HCT116 (cell line): ENCODE data around the gene TAP1. TPM values are rescaled to one million over a fixed set of nuclear protein-coding genes. Genes with fewer than 3 reads are reported as not detected.

Source experiments
- ATAC-seq: fragments of 200-7000 bp; cut with Tn5 transposase; 2 replicates; pipeline ENCODE4 v1.9.1; 2020; ENCODE audit warnings: mild to moderate bottlenecking, moderate library complexity
- BruUV-seq: library from RNA; stranded (reverse); fragments of 400-500 nt; replicated peaks from 2 replicates; lab custom pipeline; 2021; lab: Mats Ljungman, UMichigan
- CTCF ChIA-PET: fragments of 300-600 bp; sonication (Branson Sonifier 250); formaldehyde crosslinking; loops from one replicate; lab custom pipeline; 2021; ENCODE audit warnings: antibody characterized with exemption; lab: Charles Lee
- POLR2A ChIA-PET: fragments of 300-600, 350-600 bp; sonication (Branson Sonifier 250); formaldehyde crosslinking; loops from one replicate; lab custom pipeline; 2021; ENCODE audit warnings: antibody characterized with exemption; lab: Charles Lee
- RAD21 ChIA-PET, 2 experiments: fragments of 300-600 bp; sonication (Branson Sonifier 250); formaldehyde crosslinking; loops; one replicate each; lab custom pipeline; 2023; ENCODE audit warnings: low total read pairs in 2 of 2; ENCODE audit not compliant: uncharacterized antibody in 2 of 2, unreplicated experiment in 2 of 2, low non-redundant PET in 1 of 2; lab: Charles Lee
- DNase-seq: peaks from one replicate; pipeline ENCODE4 v3.0.0-alpha.2; 2010; ENCODE audit warnings: low read depth, low spot score
- H2AFZ ChIP-seq: fragments of 200-600 bp; shearing (Covaris generic), sonication (generic); 2 replicates; pipeline ENCODE4 v1.6.1; 2017; ENCODE audit warnings: low read depth, mixed run types, mixed read lengths, antibody characterized with exemption, low read length; ENCODE audit not compliant: poor library complexity, severe bottlenecking
- H3K27ac ChIP-seq: 2 replicates; pipeline ENCODE4 v1.5.1; 2012; ENCODE audit warnings: low read depth, low read length
- H3K27me3 ChIP-seq: fragments of 200-600 bp; sonication (generic); 2 replicates; pipeline ENCODE4 v1.6.1; 2016; ENCODE audit warnings: mixed run types, low read length, mixed read lengths; ENCODE audit not compliant: insufficient read depth
- H3K36me3 ChIP-seq, 2 experiments: fragments of 200-500 bp in 1 of 2; fragments of 200-600 bp in 1 of 2; sonication (Bioruptor generic) in 1 of 2; sonication (generic) in 1 of 2; 2 replicates each; pipeline versions ENCODE4 v1.5.1 to v1.6.1; 2014 to 2016; ENCODE audit warnings: low read length in 2 of 2, inconsistent platforms in 1 of 2, mixed read lengths in 1 of 2, mixed run types in 1 of 2; ENCODE audit not compliant: insufficient read depth in 2 of 2, control insufficient read depth in 1 of 2
- H3K4me1 ChIP-seq, 2 experiments: fragments of 200-600 bp in 1 of 2; sonication (generic) in 1 of 2; 2 replicates each; pipeline versions ENCODE4 v1.5.1 to v1.6.1; 2012 to 2017; ENCODE audit warnings: low read length in 2 of 2, inconsistent platforms in 1 of 2, mild to moderate bottlenecking in 1 of 2, mixed read lengths in 1 of 2, mixed run types in 1 of 2, moderate library complexity in 1 of 2; ENCODE audit not compliant: insufficient read depth in 2 of 2, control insufficient read depth in 1 of 2
- H3K4me2 ChIP-seq: fragments of 200-600 bp; sonication (generic); 2 replicates; pipeline ENCODE4 v1.6.1; 2017; ENCODE audit warnings: mixed run types, low read length, mixed read lengths
- H3K4me3 ChIP-seq, 2 experiments: fragments of 200-600 bp in 1 of 2; sonication (generic) in 1 of 2; replicated peaks in 1 of 2; 2 replicates each; pipeline ENCODE4 v1.5.1; 2011 to 2016; ENCODE audit warnings: low read length in 2 of 2, control low read depth in 1 of 2, low read depth in 1 of 2, mild to moderate bottlenecking in 1 of 2, mixed read lengths in 1 of 2, mixed run types in 1 of 2
- H3K79me2 ChIP-seq: fragments of 200-600 bp; sonication (generic); 2 replicates; pipeline ENCODE4 v1.6.1; 2017; ENCODE audit warnings: mild to moderate bottlenecking, mixed run types, low read length, moderate library complexity, mixed read lengths; ENCODE audit not compliant: insufficient read depth
- H3K9ac ChIP-seq: fragments of 200-600 bp; sonication (generic); 2 replicates; pipeline ENCODE4 v1.6.1; 2016; ENCODE audit warnings: low read length, mixed read lengths
- H3K9me2 ChIP-seq: fragments of 200-600 bp; sonication (generic), shearing (Covaris generic); 2 replicates; pipeline ENCODE4 v1.6.1; 2017; ENCODE audit warnings: mixed run types, mild to moderate bottlenecking, moderate library complexity; ENCODE audit not compliant: insufficient read depth
- H3K9me3 ChIP-seq, 2 experiments: fragments of 200-500 bp in 1 of 2; fragments of 200-600 bp in 1 of 2; sonication (Bioruptor generic) in 1 of 2; sonication (generic) in 1 of 2; 2 replicates each; pipeline ENCODE4 v1.6.1; 2014 to 2017; ENCODE audit warnings: low read length in 2 of 2, mixed read lengths in 2 of 2, inconsistent platforms in 1 of 2, low read depth in 1 of 2, mild to moderate bottlenecking in 1 of 2, mixed run types in 1 of 2, moderate library complexity in 1 of 2; ENCODE audit not compliant: control insufficient read depth in 1 of 2, insufficient read depth in 1 of 2
- H4K20me1 ChIP-seq: fragments of 200-600 bp; sonication (generic), shearing (Covaris generic); 2 replicates; pipeline ENCODE4 v1.6.1; 2017; ENCODE audit warnings: mixed run types, mild to moderate bottlenecking, moderate library complexity; ENCODE audit not compliant: insufficient read depth
- CEBPB ChIP-seq: IDR thresholded peaks from 2 replicates; pipeline ENCODE4 v1.6.1; 2012; ENCODE audit warnings: low read depth
- JUND ChIP-seq: IDR thresholded peaks from 2 replicates; pipeline ENCODE4 v1.6.1; 2012
- MAX ChIP-seq: IDR thresholded peaks from 2 replicates; pipeline ENCODE4 v1.6.1; 2012
- TCF7L2 ChIP-seq: IDR thresholded peaks from 2 replicates; pipeline ENCODE4 v1.7.0; 2011; ENCODE audit warnings: borderline replicate concordance, inconsistent platforms; ENCODE audit not compliant: insufficient read depth, insufficient read length; ENCODE audit errors: extremely low read depth
- intact Hi-C: fragments of 100-400 bp; cut with micrococcal nuclease; formaldehyde crosslinking; loops from 2 replicates; pipeline ENCODE4 v1.10.0; 2022
- total RNA-seq: library from RNA; stranded (reverse); gene quantifications from one replicate; pipeline ENCODE4 v1.2.1, GENCODE V29; 2021; ENCODE audit not compliant: unreplicated experiment
- TF ChIP-seq, protein P1 (sequence below), 3 experiments: fragments of 200-600 bp in 1 of 3; sonication (generic) in 1 of 3; IDR thresholded peaks in 2 of 3; conservative IDR thresholded peaks in 1 of 3; 2 replicates each; pipeline ENCODE4 v1.5.1; 2012 to 2017; ENCODE audit warnings: low read depth in 2 of 3, low read length in 2 of 3, antibody characterized with exemption in 1 of 3, borderline replicate concordance in 1 of 3, control low read depth in 1 of 3, mild to moderate bottlenecking in 1 of 3, mixed read lengths in 1 of 3, mixed run types in 1 of 3, moderate library complexity in 1 of 3; ENCODE audit not compliant: insufficient read depth in 1 of 3

The TAP1 gene
- total RNA-seq, 1 experiment from 2014 or later, result 32.2 TPM

DNA sequence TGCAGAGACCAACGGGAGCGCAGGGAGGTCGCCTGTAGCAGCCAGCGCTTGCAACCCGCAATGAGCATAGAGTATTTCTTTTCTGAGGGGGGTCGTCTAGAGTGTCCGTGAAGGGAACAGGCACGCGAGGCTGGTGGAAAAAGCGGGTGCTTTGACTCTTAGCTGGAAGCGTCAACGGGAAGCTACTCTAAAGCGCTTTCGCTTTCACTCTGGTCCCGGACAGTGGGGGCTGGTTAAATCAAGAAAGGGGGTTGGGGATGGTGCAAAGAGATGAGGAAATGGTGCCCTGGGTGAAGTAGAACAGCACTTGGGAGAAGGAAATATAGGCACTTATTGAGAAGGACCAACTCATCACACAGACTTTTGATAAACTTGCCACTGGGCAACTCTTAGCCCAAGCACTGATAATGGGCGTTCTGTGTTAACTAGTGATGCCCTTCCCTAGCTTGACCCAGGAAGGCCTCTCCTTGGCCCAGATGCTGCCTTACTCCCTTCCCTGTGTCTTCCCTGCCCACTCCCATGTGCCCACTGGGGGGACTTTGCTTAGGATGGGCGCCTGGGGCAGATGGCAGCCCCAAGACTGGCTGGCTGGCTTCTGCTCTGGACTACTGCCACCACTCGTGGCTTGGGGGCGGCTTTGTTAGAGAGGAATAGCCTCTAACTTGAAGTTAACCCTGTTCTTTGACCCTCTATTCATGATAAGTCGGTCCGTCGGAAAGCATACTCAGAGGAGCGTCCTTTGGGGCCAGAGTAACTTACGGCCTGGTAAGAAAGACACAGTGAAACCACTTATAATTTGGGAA, 1.1 kb upstream of the TAP1 start:
- no peak for DNase-seq
- POLR2A ChIA-PET, result interaction anchor here (0.7 to 3.5 kb wide), 3 partner anchors 10 to 117 kb away, joined by 3 to 25 read pairs (median 12); partner anchors contain the start of genes PSMB8 and TAP2
- intact Hi-C loops, result loop anchor here (1.0 kb wide), 1 partner anchor 16 kb away; the partner anchor contains the start of gene TAP2
- Histone ChIP-seq H3K9me2 (no peaks in the 10 kb centered on the region), H2AFZ (peak overlapping the region; percentile 47), H3K9me3 (no peaks in the 10 kb centered on the region), H3K4me3 (peak overlapping the region; percentile 88 to 95), H3K36me3 (no peaks in the 10 kb centered on the region; a peak in 1 of 4 replicates), H3K79me2 (no peaks in the 10 kb centered on the region), H4K20me1 (no peaks in the 10 kb centered on the region), H3K27ac (peak overlapping the region; percentile 84; the same call in 1 of the 2 replicates), H3K4me1 (peaks cover 8 to 17% of the 10 kb centered on the region in 2 experiments; a peak in 3 of 4 replicates), H3K4me2 (peak overlapping the region; percentile 99), H3K9ac (peak overlapping the region; percentile 93), H3K27me3 (no peaks in the 10 kb centered on the region)
- TF ChIP-seq TCF7L2, result no peak
- TF ChIP-seq MAX, result no peak
- no peak for TF ChIP-seq CEBPB
- TF ChIP-seq JUND, result no peak
- TF ChIP-seq, protein P1, sequence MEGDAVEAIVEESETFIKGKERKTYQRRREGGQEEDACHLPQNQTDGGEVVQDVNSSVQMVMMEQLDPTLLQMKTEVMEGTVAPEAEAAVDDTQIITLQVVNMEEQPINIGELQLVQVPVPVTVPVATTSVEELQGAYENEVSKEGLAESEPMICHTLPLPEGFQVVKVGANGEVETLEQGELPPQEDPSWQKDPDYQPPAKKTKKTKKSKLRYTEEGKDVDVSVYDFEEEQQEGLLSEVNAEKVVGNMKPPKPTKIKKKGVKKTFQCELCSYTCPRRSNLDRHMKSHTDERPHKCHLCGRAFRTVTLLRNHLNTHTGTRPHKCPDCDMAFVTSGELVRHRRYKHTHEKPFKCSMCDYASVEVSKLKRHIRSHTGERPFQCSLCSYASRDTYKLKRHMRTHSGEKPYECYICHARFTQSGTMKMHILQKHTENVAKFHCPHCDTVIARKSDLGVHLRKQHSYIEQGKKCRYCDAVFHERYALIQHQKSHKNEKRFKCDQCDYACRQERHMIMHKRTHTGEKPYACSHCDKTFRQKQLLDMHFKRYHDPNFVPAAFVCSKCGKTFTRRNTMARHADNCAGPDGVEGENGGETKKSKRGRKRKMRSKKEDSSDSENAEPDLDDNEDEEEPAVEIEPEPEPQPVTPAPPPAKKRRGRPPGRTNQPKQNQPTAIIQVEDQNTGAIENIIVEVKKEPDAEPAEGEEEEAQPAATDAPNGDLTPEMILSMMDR (IDR thresholded peaks at IDR 0.05 in 2 of 3, conservative IDR thresholded peaks at IDR 0.05 in 1 of 3; ENCODE audit: borderline replicate concordance in 1 of 3, insufficient read depth in 1 of 3, low read depth in 2 of 3, low read length in 2 of 3), result no peak
- no TSS peak for BruUV-seq
- ATAC-seq, result no peak
- CTCF ChIA-PET, result interaction anchor here (1.0 to 5.9 kb wide), 5 partner anchors 14 to 130 kb away, joined by 4 to 80 read pairs (median 9); partner anchors contain the start of gene TAP2
- RAD21 ChIA-PET, result interaction anchor here in 1 of 2 experiments (1.5 kb wide), 1 partner anchor 16 kb away, joined by 16 read pairs; the partner anchor contains the start of gene TAP2
